GM12801 (cell line): ENCODE data around the gene SERPIND1.

Source experiments
- CTCF ChIP-seq: IDR thresholded peaks from one replicate; pipeline ENCODE4 v1.5.1; 2011; ENCODE audit warnings: control low read depth; ENCODE audit not compliant: insufficient read length; ENCODE audit errors: extremely low read depth

Gene SERPIND1

DNA sequence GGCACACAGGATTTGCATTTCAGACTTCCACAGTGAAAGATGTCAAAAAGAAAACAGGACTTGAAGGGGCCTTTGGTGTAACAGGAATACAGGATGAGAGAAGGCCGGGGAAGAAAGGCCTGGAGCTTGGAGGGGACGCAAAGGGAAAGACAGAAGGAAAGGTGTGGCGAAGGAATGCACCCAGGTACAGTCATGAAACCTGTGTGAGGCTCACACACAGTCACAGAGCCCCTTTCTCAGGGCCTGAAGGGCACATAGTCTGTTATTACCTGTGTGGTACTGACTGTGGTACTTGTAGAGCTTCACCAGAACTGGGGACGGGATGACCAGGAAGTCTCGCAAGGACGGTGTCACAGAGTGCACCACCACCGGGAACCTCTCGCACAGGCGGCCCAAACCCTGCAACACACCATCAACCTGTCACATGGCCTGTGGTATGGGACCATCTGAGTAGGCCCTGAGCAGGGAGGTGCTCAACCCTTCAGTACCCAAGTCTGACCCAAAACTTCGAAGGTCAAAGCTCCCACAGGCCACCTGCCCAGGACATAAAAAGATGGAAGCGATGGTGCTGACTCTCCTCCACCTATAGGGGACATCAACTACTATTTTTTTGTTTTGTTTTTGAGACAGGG is 29.1 kb downstream of the SERPIND1 start:
- no peak for TF ChIP-seq CTCF

GRCh38 chr22:20803696-20804324 is 29.9 kb downstream of the SERPIND1 start:
- TF ChIP-seq CTCF: no peak

GRCh38 chr22:20804650-20805049 is 30.7 kb downstream of the SERPIND1 start:
- TF ChIP-seq CTCF: no peak

- TF ChIP-seq CTCF: no peak
These were observed 32.1 kb downstream of the SERPIND1 start for GRCh38 chr22:20805972-20806471.

- no peak for TF ChIP-seq CTCF
These were observed 33.4 kb downstream of the SERPIND1 start for GRCh38 chr22:20807315-20807752.

GRCh38 chr22:20808844-20809243 is 34.9 kb downstream of the SERPIND1 start:
- TF ChIP-seq CTCF: no peak

DNA sequence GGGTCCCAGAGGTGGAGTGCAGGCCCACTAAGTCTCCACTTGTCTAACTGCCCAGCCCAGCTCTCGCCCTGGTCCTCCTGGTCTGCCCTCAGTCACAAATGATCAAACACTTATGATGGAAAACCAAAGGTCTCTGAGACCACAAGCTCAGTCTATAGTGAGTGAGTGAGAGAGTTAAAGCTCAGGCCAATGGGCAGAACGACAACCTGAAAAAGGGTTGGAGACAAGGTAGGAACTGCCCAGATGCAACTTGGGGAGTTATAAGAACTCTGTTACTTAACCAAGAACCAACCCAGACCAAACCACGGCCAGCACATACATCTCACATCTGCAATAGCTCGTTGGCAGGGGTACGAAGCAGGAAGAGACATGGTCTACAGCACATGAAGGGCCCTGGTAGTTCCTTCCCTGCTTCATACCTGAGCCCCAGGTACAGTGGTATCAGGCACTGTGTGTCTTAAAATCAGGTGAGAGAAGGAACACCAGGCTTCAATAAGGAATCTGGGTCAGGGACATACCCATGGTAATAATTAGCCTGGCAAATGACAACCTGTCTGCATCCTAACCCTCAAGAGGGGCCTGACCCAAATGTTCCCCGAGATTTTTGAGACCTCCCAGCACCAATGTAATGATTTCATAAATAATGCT is 35.7 kb downstream of the SERPIND1 start:
- TF ChIP-seq CTCF: no peak
